HEK293 (cell line): Measurements from ENCODE around the gene NCOA6.

Experiments used
- AEBP2 ChIP-seq: fragments of 450-650 bp; formaldehyde crosslinking; IDR thresholded peaks from 2 replicates; pipeline ENCODE4 v1.5.1; 2016; ENCODE audit warnings: missing biosample characterization, missing genetic modification characterization, borderline replicate concordance
- KLF9 ChIP-seq: fragments of 450-650 bp; formaldehyde crosslinking; IDR thresholded peaks from 2 replicates; pipeline ENCODE4 v1.5.1; 2016; ENCODE audit warnings: missing biosample characterization, missing genetic modification characterization, low read depth
- PRDM10 ChIP-seq: fragments of 450-650 bp; formaldehyde crosslinking; IDR thresholded peaks from 2 replicates; pipeline ENCODE4 v1.5.1; 2016; ENCODE audit warnings: missing biosample characterization, missing genetic modification characterization
- RBAK ChIP-seq: fragments of 450-650 bp; formaldehyde crosslinking; IDR thresholded peaks from 2 replicates; pipeline ENCODE4 v1.5.1; 2016; ENCODE audit warnings: missing biosample characterization, missing genetic modification characterization
- TRIM28 ChIP-seq: IDR thresholded peaks from 2 replicates; pipeline ENCODE4 v1.6.1; 2011; ENCODE audit warnings: low read length, control low read depth, borderline replicate concordance
- ZBTB17 ChIP-seq: fragments of 450-650 bp; formaldehyde crosslinking; IDR thresholded peaks from 2 replicates; pipeline ENCODE4 v1.5.1; 2016; ENCODE audit warnings: missing biosample characterization, missing genetic modification characterization
- ZBTB6 ChIP-seq: fragments of 450-650 bp; formaldehyde crosslinking; IDR thresholded peaks from 2 replicates; pipeline ENCODE4 v1.5.1; 2017; ENCODE audit warnings: missing biosample characterization, missing genetic modification characterization
- ZBTB8A ChIP-seq: fragments of 450-650 bp; formaldehyde crosslinking; IDR thresholded peaks from 2 replicates; pipeline ENCODE4 v1.5.1; 2016; ENCODE audit warnings: missing biosample characterization, missing genetic modification characterization
- ZNF2 ChIP-seq: fragments of 450-650 bp; formaldehyde crosslinking; IDR thresholded peaks from 2 replicates; pipeline ENCODE4 v1.5.1; 2016; ENCODE audit warnings: missing biosample characterization, missing genetic modification characterization
- ZNF292 ChIP-seq: fragments of 450-650 bp; formaldehyde crosslinking; IDR thresholded peaks from 2 replicates; pipeline ENCODE4 v1.5.1; 2016; ENCODE audit warnings: low read depth, missing biosample characterization, missing genetic modification characterization, borderline replicate concordance
- ZNF350 ChIP-seq: fragments of 450-650 bp; formaldehyde crosslinking; IDR thresholded peaks from 2 replicates; pipeline ENCODE4 v1.5.0; 2017; ENCODE audit warnings: missing biosample characterization, mild to moderate bottlenecking, missing genetic modification characterization
- ZNF585B ChIP-seq: fragments of 450-650 bp; formaldehyde crosslinking; IDR thresholded peaks from 2 replicates; pipeline ENCODE4 v1.5.1; 2016; ENCODE audit warnings: missing biosample characterization, missing genetic modification characterization
- ZNF600 ChIP-seq: fragments of 450-650 bp; formaldehyde crosslinking; IDR thresholded peaks from 2 replicates; pipeline ENCODE4 v1.5.1; 2016; ENCODE audit warnings: missing biosample characterization, missing genetic modification characterization
- ZNF785 ChIP-seq: fragments of 450-650 bp; formaldehyde crosslinking; IDR thresholded peaks from 2 replicates; pipeline ENCODE4 v1.5.1; 2016; ENCODE audit warnings: missing biosample characterization, missing genetic modification characterization
- ZNF843 ChIP-seq: fragments of 450-650 bp; formaldehyde crosslinking; IDR thresholded peaks from 2 replicates; pipeline ENCODE4 v1.5.1; 2016; ENCODE audit warnings: missing biosample characterization, missing genetic modification characterization
- ZSCAN30 ChIP-seq: fragments of 450-650 bp; IDR thresholded peaks from 2 replicates; pipeline ENCODE4 v1.5.1; 2018; ENCODE audit warnings: missing biosample characterization, mild to moderate bottlenecking, missing genetic modification characterization, moderate library complexity
- TF ChIP-seq, protein P1 (sequence below): fragments of 450-650 bp; formaldehyde crosslinking; IDR thresholded peaks from 2 replicates; pipeline ENCODE4 v1.5.1; 2016; ENCODE audit warnings: missing biosample characterization, missing genetic modification characterization
- TF ChIP-seq, protein P2 (sequence below): fragments of 450-650 bp; formaldehyde crosslinking; IDR thresholded peaks from 2 replicates; pipeline ENCODE4 v1.5.1; 2016; ENCODE audit warnings: missing biosample characterization, missing genetic modification characterization
- TF ChIP-seq, protein P3 (sequence below): fragments of 450-650 bp; formaldehyde crosslinking; IDR thresholded peaks from 2 replicates; pipeline ENCODE4 v1.5.1; 2016; ENCODE audit warnings: missing biosample characterization, missing genetic modification characterization
- TF ChIP-seq, protein P4 (sequence below): fragments of 450-650 bp; formaldehyde crosslinking; IDR thresholded peaks from 2 replicates; pipeline ENCODE4 v1.5.1; 2016; ENCODE audit warnings: missing biosample characterization, missing genetic modification characterization
- TF ChIP-seq, protein P5 (sequence below): fragments of 450-650 bp; formaldehyde crosslinking; IDR thresholded peaks from 2 replicates; pipeline ENCODE4 v1.5.1; 2016; ENCODE audit warnings: missing biosample characterization, missing genetic modification characterization, borderline replicate concordance

The NCOA6 gene

DNA sequence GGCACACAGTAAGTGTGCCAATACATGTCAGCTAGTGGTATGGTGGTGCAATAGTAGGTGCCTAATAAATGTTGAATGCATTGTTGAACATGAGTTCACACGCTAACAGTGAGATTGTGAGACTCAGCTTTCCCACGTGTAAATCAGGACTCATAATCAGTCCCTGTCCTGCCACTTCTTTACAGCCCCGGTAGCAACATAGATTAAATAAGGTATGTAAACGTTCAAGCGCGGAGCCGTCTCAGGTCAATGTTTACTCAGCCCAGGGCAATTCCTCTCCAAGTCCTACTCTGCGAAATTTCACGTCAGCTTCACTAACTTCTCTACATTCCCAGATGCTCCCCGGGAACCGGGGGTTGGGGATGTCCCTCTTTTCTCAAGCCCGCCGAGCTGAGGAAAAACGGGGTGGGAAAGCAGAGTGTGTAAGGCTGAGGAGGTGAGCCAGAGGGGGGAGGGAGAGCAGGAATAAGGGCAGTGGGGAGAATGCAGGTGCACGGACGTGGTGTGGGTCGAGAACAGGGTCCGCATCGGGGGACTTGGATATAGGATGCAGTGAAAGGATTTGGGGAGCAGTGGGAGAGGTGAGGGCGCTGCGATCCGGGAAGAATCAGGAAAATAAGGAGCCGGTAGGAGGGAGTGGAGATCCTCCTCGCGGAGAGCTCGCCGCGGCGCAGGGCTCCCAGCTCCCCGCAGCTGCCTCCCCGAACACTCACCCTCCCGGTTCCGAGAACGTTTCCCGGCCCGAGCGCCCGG, 121.9 kb downstream of the NCOA6 start (continued):
- TF ChIP-seq, protein P1, sequence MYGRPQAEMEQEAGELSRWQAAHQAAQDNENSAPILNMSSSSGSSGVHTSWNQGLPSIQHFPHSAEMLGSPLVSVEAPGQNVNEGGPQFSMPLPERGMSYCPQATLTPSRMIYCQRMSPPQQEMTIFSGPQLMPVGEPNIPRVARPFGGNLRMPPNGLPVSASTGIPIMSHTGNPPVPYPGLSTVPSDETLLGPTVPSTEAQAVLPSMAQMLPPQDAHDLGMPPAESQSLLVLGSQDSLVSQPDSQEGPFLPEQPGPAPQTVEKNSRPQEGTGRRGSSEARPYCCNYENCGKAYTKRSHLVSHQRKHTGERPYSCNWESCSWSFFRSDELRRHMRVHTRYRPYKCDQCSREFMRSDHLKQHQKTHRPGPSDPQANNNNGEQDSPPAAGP (tag by site-specific recombination) = 0 out of 2 replicates have a peak, but pooled peaks have one; percentile 47
- TF ChIP-seq, protein P2, sequence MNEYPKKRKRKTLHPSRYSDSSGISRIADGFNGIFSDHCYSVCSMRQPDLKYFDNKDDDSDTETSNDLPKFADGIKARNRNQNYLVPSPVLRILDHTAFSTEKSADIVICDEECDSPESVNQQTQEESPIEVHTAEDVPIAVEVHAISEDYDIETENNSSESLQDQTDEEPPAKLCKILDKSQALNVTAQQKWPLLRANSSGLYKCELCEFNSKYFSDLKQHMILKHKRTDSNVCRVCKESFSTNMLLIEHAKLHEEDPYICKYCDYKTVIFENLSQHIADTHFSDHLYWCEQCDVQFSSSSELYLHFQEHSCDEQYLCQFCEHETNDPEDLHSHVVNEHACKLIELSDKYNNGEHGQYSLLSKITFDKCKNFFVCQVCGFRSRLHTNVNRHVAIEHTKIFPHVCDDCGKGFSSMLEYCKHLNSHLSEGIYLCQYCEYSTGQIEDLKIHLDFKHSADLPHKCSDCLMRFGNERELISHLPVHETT (tag by site-specific recombination) = peak; percentile 71; the same call in 1 of the 2 replicates
- TF ChIP-seq, protein P3, sequence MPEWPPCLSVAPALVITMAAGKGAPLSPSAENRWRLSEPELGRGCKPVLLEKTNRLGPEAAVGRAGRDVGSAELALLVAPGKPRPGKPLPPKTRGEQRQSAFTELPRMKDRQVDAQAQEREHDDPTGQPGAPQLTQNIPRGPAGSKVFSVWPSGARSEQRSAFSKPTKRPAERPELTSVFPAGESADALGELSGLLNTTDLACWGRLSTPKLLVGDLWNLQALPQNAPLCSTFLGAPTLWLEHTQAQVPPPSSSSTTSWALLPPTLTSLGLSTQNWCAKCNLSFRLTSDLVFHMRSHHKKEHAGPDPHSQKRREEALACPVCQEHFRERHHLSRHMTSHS = no peak
- TF ChIP-seq KLF9 (tag by site-specific recombination) (0 out of 2 replicates have a peak, but pooled peaks have one; percentile 10), ZNF585B (tag by site-specific recombination) (no peak), ZNF785 (tag by site-specific recombination) (no peak), ZSCAN30 (tag by site-specific recombination) (no peak), ZBTB8A (0 out of 2 replicates have a peak, but pooled peaks have one; percentile 5), ZBTB17 (peak; percentile 93), AEBP2 (tag by site-specific recombination) (no peak), TRIM28 (no peak), ZNF350 (tag by site-specific recombination) (no peak), PRDM10 (tag by site-specific recombination) (peak; percentile 66), ZNF843 (tag by site-specific recombination) (no peak), ZNF292 (tag by site-specific recombination) (no peak), ZNF2 (tag by site-specific recombination) (no peak), ZBTB6 (tag by site-specific recombination) (no peak), ZNF600 (tag by site-specific recombination) (peak; percentile 73), RBAK (tag by site-specific recombination) (no peak)
- TF ChIP-seq, protein P4, sequence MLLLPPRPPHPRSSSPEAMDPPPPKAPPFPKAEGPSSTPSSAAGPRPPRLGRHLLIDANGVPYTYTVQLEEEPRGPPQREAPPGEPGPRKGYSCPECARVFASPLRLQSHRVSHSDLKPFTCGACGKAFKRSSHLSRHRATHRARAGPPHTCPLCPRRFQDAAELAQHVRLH (tag by site-specific recombination) = no peak
- TF ChIP-seq, protein P5, sequence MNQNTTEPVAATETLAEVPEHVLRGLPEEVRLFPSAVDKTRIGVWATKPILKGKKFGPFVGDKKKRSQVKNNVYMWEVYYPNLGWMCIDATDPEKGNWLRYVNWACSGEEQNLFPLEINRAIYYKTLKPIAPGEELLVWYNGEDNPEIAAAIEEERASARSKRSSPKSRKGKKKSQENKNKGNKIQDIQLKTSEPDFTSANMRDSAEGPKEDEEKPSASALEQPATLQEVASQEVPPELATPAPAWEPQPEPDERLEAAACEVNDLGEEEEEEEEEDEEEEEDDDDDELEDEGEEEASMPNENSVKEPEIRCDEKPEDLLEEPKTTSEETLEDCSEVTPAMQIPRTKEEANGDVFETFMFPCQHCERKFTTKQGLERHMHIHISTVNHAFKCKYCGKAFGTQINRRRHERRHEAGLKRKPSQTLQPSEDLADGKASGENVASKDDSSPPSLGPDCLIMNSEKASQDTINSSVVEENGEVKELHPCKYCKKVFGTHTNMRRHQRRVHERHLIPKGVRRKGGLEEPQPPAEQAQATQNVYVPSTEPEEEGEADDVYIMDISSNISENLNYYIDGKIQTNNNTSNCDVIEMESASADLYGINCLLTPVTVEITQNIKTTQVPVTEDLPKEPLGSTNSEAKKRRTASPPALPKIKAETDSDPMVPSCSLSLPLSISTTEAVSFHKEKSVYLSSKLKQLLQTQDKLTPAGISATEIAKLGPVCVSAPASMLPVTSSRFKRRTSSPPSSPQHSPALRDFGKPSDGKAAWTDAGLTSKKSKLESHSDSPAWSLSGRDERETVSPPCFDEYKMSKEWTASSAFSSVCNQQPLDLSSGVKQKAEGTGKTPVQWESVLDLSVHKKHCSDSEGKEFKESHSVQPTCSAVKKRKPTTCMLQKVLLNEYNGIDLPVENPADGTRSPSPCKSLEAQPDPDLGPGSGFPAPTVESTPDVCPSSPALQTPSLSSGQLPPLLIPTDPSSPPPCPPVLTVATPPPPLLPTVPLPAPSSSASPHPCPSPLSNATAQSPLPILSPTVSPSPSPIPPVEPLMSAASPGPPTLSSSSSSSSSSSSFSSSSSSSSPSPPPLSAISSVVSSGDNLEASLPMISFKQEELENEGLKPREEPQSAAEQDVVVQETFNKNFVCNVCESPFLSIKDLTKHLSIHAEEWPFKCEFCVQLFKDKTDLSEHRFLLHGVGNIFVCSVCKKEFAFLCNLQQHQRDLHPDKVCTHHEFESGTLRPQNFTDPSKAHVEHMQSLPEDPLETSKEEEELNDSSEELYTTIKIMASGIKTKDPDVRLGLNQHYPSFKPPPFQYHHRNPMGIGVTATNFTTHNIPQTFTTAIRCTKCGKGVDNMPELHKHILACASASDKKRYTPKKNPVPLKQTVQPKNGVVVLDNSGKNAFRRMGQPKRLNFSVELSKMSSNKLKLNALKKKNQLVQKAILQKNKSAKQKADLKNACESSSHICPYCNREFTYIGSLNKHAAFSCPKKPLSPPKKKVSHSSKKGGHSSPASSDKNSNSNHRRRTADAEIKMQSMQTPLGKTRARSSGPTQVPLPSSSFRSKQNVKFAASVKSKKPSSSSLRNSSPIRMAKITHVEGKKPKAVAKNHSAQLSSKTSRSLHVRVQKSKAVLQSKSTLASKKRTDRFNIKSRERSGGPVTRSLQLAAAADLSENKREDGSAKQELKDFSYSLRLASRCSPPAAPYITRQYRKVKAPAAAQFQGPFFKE = no peak
